ENCODE results near the gene ANKRD2.

GRCh38 chr10:97548828-97549455 lies 23.6 kb upstream of the ANKRD2 start:
- TF ChIP-seq CTCF (IDR thresholded peaks at IDR 0.05; ENCODE audit: insufficient read depth, low read length, poor library complexity, severe bottlenecking) = no peak
- TF ChIP-seq EZH2phosphoT487 (conservative IDR thresholded peaks at IDR 0.05; ENCODE audit: low read length) = no peak

Measured in SU-DHL-6 (cell line).